HG03135 (cell line): ENCODE measurements around the gene RPEL1.
"Not testable (repeated sequence)": the region's sequence is repeated elsewhere in the genome, so short reads cannot be mapped to it uniquely, and the experiment has no call there.

Experiments used
- ATAC-seq: cut with Tn5 transposase; IDR thresholded peaks from one replicate; pipeline ENCODE4 v1.9.1; 2021; ENCODE audit warnings: mild to moderate bottlenecking, moderate library complexity; ENCODE audit not compliant: unreplicated experiment

RPEL1 gene

DNA sequence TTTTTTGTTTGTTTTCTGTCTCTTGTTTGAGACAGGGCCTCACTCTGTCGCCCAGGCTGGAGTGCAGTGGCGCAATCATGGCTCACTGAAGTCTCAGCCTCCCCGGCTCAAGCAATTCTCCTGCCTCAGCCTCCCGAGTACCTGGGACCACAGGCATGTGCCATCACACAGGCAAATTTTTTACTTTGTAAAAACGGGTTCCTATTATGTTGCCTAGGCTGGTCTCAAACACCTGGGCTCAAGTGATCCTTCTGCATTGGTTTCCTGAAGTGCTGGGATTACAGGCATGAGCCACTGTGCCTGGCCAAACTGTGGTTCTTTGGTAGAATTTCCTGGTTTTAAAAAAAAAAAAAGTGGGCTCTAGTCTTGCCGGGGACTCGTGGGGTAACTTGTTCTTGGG is at the start of gene RPEL1:
Gene RPEL1, plus strand, starts transcription at position 301 of the 400 bp plus-strand sequence. CDS start 110 bp downstream, outside the sequence.
- not testable (repeated sequence) for ATAC-seq

DNA sequence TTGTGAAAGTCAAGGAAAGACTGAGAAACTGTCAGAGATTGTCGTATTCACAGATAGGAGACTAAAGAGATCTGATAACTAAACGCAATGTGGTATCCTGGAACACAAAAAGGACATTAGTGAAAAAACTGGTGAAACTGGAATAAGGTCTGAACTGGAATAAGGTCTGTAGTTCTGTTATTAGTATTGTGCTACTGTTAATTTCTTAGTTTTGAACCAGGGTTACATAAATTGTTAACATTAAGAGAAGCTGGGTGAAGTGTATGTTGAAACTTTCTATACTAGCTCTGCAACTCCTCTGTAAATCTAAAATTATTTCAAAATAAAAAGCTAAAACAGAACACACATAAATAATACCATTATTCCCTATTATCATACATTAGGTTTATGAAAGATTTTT is 49.2 kb upstream of the RPEL1 start:
- ATAC-seq = no peak

DNA sequence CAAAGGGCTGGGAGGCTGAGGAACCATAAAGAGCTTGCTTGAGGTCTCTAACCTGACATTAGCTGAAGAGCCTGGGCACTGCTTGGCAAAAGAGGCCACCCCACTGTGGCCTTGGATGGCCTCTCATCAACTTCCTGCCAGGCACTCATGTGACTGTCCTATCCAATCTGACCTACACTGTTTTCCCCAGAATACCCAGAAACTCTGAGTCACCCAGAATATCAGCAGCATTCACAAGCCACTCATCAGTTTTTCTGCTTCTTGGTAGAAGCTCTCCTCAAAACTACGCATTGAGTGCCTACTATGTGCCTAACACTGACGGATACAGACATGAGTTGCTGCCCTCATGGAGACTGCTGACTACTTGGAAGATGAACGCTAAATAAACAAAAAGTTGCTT is 48.5 kb upstream of the RPEL1 start:
- ATAC-seq = no peak

DNA sequence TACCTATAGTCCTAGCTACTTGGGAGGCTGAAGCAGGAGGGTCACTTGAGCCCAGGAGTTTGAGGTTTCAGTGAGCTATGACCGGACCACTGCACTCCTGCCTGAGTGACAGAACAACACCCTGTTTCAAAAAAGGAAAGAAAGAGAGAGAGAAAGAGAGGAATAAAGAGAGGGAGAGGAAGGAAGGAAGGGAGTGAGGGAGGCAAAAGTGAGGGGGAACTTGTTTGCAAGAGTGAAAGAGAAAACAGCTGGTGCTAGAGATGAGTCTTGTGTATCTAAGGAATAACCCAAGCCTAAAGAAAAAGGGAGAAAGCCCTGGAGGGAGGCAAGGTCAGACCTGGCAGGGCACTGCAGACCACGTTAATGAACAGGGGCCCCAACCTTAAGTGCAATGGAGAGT is 47.8 kb upstream of the RPEL1 start:
- ATAC-seq = no peak

DNA sequence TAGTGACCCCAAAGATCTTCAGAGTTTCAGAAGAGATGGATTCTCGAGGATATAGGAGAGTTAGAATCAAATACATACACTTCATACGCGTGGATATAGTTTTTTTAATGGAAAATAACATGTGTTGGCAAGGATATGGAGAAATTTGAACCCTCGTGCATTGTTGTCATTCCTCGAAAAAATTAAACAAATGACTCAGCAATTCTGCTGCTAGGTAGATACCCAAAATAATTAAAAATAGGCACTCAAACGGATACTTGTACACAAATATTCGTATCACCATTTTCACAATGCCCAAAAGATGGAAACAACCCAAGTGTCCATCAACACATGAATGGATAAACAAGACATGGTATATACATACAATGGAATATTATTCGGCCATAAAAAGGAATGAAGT is 47.0 kb upstream of the RPEL1 start:
- no peak for ATAC-seq

DNA sequence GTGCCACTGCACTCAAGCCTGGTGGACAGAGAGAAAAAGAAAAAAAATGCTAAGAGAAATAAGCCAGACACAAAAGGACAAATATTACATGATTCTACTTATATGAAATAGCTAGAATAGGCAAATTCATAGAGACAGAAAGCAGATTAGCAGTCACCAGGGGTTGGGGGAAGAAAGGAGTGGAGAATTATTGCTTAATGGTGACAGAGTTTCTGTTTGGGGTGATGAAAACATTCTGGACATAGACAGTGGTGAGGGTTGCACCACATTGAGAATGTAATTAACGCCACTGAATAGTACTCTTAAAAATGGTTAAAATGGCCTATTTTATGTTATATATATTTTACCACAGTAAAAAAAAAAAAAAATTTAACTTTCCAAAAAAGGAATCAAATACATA is 46.2 kb upstream of the RPEL1 start:
- ATAC-seq = no peak

DNA sequence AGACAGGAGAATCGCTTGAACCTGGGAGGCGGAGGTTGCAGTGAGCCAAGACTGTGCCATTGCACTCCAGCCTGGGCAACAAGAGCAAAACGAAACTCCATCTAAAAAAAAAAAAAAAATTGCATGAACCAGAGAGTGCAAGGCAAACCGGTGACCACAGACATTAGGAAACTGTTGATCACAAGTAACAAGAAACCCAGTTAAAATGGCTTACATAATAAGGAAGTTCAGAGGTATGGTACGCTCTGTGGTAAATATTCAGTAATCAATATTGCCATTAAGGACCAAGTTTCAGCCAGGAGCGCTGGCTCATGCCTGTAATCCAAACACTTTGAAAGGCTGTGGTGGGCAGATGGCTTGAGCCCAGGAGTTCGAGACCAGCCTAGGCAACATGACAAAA is 43.4 kb upstream of the RPEL1 start:
- ATAC-seq = no peak

DNA sequence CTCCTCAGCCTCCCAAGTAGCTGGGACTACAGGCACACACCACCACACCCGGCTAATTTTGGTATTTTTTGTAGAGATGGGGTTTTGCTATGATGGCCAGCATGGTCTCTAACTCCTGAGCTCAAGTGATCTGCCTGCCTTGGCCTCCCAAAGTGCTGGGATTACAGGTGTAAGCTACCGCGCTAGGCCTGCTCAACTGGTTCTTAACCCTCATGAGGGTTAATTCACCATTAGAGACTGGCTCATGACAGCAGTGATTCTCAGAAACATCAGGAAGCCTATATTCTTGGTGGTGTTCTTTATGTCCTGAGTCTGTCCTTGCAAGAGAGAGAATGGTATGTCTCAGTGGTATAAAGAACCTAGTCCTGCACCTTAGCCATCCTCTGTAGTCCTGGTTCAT is 42.2 kb upstream of the RPEL1 start:
- no peak for ATAC-seq

DNA sequence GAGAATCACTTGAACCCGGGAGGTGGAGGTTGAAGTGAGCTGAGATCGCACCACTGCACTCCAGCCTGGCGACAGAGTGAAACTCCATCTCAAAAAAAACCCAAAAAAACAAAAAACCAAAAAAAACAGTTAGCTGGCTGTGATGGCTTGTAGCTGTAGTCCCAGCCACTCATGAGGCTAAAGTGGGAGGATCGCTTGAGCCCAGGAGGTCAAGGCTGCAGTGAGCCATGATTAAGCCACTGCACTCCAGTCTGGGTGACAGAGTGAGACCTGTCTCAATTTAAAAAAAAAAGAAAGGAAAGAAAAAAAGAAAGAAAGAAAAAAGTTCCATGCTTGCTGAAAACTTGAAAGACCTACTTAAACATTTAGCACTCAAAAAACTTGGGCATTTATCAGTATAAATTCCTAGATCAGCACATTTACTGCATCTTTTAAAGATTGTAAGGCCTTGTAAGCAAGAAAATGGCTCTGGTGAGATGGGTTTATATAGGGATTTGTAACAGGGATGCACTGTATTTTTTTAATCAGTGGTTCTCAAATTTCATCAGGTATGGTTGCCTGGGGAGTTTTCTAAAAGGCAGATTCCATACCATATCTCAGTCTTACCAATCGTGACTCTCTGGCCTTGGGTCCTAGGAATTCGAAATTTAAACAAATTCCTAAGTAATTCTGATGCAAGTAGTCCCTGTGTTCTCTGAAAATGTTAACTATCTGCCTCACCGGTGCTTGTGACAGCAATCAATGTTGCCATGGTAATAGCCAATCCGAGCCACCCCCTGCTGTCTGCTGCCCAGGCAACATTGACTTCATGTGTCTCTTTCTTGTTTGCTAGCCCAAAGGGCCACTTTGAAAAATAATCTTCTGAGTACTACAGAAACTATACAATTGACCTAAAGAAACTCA is 41.1 kb upstream of the RPEL1 start:
- no peak for ATAC-seq

DNA sequence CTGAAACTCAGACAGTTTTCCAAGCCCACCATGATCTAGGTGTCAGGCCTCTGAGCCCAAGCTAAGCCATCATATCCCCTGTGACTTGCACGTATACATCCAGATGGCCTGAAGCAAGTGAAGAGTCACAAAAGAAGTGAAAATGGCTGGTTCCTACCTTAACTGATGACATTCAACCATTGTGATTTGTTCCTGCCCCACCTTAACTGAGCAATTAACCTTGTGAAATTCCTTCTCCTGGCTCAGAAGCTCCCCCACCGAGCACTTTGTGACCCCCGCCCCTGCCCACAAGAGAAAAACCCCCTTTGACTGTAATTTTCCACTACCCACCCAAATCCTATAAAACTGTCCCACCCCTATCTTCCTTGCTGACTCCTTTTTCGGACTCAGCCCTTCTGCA is 40.3 kb upstream of the RPEL1 start:
- ATAC-seq = not testable (repeated sequence)

DNA sequence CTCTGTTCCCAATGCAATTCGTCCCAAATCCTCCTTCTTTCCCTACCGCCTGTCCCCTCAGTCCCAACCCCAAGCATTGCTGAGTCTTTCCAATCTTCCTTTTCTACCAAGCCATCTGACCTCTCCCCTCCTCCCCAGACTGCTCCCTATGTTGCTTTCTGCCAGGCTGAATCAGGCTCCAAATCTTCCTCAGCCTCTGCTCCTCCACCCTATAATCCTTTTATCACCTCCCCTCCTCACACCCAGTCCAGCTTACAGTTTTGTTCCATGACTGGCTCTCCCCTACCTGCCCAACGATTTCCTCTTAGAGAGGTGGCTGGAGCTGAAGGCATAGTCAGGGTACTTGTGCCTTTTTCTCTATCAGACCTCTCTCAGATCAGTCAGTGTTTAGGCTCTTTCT is 39.0 kb upstream of the RPEL1 start:
- not testable (repeated sequence) for ATAC-seq

DNA sequence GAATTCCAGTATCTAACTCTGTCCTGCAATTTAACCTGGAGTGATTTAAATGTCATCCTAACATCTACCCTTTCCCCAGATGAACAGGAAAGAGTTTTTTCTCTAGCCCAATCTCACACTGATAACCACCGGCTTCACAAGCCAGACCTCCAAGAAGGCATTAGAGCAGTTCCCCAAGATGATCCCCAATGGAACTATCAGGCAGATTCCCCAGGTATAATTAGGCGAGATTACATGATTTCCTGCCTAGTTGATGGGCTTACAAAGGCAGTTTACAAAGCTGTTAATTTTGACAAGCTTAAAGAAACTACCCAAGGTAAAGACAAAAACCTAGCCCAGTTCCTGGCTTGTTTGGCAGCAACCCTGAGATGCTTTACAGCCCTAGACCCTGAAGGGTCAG is 38.5 kb upstream of the RPEL1 start:
- no peak for ATAC-seq

DNA sequence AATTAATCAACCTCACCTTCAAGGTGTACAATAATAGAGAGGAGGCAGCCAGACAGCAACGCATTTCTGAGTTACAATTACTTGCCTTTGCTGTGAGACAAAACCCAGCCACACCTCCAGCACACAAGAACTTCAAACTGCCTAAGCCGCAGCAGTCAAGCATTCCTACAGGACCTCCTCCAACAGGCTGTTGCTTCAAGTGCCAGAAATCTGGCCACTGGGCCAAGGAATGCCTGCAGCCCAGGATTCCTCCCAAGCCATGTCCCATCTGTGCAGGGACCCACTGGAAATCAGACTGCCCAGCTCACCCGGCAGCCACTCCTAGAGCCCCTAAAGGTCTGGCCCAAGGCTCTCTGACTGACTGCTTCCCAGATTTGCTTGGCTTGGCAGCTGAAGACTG is 38.0 kb upstream of the RPEL1 start:
- ATAC-seq = not testable (repeated sequence)

DNA sequence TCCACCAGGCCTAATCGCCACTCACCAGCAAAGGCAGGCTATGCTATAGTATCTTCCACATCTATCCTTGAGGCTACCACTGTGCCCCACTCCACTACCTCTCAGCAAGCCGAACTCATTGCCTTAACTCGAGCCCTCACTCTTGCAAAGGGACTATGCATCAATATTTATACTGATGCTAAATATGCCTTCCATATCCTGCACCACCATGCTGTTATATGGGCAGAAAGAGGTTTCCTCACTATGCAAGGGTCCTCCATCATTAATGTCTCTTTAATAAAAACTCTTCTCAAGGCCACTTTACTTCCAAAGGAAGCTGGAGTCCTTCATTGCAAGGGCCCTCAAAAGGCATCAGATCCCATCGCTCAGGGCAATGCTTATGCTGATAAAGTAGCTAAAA is 35.4 kb upstream of the RPEL1 start:
- ATAC-seq = not testable (repeated sequence)

DNA sequence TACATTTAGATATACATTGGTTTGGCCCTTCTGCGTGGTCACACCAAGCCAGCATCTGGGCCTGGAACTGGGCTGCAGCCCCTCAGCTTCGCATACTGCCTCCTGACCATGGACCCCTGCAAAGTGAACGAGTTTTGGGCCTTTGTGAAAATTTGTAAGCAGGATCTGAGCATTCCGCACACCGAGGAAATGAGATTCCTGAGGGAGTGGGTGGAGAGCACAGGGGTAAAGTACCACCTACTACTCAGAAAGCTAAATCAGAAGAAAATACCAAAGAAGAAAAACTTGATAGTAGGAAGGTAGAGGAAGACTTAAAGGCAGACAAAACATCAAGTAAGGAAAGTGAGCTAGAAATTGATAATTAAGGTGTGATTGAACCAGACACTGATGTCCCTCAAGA is 30.1 kb upstream of the RPEL1 start:
- no peak for ATAC-seq

DNA sequence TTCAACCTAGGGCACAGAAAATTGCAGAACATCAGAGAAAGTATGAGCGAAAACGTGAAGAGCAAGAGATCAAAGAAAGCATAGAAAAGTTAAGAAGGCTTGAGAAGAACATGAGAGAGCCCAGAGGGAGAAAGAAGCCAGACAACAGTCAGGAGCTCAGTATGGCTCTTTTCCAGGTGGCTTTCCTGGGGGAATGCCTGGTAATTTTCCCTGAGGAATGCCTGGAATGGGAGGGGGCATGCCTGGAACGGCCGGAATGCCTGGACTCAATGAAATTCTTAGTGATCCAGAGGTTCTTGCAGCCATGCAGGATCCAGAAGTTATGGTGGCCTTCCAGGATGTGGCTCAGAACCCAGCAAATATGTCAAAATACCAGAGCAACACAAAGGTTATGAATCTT is 29.3 kb upstream of the RPEL1 start:
- ATAC-seq = not testable (repeated sequence)

DNA sequence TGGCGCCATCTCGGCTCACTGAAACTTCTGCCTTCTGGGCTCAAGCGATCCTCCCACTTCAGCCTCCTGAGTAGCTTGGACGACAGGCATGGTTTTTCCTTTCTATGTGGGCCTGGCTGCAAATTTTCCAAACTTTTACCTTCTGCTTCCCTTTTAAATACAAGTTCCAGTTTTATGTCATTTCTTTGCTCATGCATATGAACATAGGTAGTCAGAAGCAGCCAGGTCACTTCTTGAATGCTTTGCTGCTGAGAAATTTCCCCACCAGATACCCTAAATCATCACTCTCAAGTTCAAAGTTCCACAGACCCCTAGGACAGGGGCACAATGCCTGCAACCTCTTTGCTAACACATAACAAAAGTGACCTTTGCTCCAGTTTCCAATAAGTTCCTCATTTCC is 21.6 kb upstream of the RPEL1 start:
- no peak for ATAC-seq

DNA sequence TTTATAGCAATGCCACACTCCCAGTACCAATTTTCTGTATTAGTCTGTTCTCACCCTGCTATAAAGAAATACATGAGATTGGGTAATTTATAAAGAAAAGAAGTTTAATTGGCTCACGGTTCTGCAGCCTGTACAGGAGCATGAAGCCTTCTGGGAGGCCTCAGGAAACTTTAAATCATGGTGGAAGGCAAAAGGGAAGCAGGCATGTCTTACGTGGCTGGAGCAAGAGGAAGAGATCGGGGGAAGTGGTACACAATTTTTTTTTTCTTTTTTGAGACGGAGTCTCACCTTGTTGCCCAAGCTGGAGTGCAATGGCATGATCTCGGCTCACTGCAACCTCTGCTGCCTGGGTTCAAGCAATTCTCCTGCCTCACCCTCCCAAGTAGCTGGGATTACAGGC is 21.0 kb upstream of the RPEL1 start:
- ATAC-seq = not testable (repeated sequence)

DNA sequence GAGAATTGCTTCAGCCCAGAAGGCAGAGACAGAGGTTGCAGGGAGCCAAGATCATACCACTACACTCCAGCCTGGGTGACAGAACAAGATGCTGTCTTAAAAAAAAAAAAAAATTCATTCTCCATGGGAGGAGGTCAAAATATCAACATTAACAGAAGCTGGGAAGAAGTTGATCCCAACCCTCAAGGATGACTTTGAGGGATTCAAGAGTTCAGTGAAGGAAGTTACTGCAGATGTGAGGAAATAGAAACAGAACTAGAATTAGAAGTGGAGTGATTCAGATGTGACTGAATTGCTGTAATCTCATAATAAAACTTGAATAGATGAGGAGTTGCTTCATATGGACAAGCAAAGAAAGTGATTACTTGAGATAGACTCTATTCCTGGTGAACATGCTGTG is 19.7 kb upstream of the RPEL1 start:
- ATAC-seq = no peak

DNA sequence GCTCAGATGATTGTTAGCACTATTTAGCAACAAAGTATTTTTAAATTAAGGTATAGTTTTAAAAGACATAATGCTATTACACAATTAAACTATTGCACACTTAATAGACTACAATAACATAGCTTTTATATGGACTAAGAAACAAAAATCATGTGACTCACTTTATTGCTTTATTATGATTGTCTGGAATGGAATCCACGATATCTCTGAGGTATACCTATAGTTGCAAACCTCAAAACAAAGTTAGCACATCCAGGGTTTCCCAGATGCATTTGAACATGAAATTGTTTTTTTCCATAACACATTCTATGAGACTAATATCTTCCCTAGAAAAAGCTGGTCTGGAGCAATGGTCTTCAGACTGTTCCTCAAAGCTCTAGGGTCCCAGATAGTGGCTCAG is 18.3 kb upstream of the RPEL1 start:
- ATAC-seq = no peak

DNA sequence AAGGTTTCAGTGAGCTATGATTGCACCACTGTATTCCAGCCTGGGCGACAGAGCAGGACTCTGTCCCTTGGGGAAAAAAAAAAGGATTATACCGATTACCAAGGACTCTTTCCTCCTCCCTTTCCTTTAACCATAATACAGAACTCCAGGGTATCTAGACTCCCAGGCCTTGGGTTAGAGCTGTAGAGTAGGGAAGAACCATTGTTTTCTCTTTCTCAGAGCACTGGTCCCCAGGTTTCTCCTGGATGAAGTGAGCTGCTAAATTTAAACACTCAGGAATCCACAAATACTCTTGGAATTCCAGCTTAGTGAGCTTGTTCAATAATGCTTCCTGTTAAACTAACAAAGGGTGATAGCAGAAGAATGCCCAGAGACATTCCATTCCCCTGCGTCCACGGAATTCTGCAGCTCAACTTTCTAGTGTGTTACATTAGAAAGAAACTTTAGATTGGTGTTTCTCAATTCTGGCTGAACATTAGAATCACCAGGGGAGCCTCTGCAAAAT is 14.6 kb upstream of the RPEL1 start:
- no peak for ATAC-seq

DNA sequence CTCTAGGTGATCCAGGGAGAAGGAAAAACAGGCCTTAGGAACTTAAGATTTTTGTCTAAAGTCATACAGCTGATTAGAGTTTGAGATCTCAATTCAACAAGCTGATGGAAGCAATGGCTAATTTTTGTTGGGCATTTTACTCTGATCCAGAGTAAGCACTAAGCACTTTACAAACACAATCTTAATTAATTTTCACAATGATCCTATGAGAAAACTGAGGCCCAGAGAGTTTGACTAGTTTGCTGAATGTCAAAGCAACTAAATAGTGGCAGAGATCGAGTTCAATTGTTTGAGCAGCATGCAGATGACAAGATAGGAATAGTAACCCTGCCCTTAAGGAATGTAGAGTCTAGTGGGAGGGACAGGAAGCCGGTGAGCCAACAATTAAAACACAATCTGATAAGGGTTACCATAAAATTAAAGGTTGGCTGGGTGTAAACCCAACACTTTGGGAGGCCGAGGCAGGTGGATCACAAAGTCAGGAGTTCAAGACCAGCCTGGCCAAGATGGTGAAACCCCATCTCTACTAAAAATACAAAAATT is 13.5 kb upstream of the RPEL1 start:
- no peak for ATAC-seq
